HTR-8/SVneo (cell line): ENCODE data around the gene TCL1A.
"Not testable (repeated sequence)": the region's sequence is repeated elsewhere in the genome, so short reads cannot be mapped to it uniquely, and the experiment has no call there.

Experiments
- DNase-seq: peaks from one replicate; pipeline ENCODE4 v3.0.0; 2011; ENCODE audit warnings: low spot score, mixed read lengths; ENCODE audit not compliant: insufficient read length
- FAIRE-seq: peaks from 2 replicates; lab custom pipeline; 2011; peaks lifted over from hg19 to GRCh38; lab: Jason Lieb, UNC

The TCL1A gene

GRCh38 chr14:95713596-95714371, at the start of gene TCL1A:
TCL1A (minus strand) TSS chr14:95714125; CDS start chr14:95714066, 59 bp downstream.
- DNase-seq (no peak), FAIRE-seq (no peak)

DNA sequence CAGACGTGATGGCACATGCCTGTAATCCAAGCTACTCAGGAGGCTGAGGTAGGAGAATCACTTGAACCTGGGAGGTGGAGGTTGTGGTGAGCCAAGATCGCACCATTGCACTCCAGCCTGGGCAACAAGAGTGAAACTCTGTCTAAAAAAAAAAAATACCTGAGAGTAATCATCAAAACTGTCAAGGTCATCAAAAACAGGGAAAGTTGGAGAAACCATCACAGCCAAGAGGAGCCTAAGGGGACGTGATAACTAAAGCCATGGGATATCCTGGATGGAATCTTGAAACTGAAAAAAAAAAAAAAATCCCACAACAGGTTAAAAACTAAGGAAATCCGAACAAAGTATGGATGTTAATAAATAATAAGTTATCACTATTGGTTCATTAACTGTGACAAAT, 49.1 kb upstream of the TCL1A start:
- FAIRE-seq, DNase-seq: not testable (repeated sequence)

GRCh38 chr14:95761436-95761835, 47.5 kb upstream of the TCL1A start:
- no peak for FAIRE-seq
- DNase-seq: no peak

GRCh38 chr14:95760596-95760995, 46.7 kb upstream of the TCL1A start:
- FAIRE-seq: no peak

GRCh38 chr14:95759941-95760340, 46.0 kb upstream of the TCL1A start:
- FAIRE-seq (no peak), DNase-seq (no peak)

More at GRCh38 chr14:95760596-95760995, 46.7 kb upstream of the TCL1A start:
- no peak for DNase-seq

GRCh38 chr14:95758331-95758730, 44.4 kb upstream of the TCL1A start:
- DNase-seq (no peak), FAIRE-seq (no peak)

DNA sequence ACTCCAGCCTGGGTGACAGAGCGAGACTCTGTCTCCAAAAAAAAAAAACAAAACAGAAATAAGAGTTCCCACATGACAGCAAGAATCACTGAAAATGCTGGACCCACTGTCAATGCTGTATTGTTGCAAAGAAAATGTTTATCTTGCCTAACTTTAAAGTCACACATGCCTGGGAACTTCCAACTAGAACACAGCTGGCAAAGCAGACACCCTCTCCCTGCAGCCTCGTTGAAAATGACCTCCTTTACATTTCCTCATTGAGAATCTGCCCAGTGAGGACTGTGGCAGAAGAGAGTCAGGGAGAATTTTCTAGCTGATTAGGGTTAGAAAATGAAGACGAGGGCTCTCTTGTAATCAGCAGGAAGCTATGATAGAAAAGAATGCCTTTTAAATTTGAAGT, 42.8 kb upstream of the TCL1A start:
- DNase-seq: no peak
- FAIRE-seq: no peak

GRCh38 chr14:95756127-95756526, 42.2 kb upstream of the TCL1A start:
- FAIRE-seq: no peak

GRCh38 chr14:95741781-95742180, 27.9 kb upstream of the TCL1A start:
- FAIRE-seq (no peak), DNase-seq (no peak)

More at GRCh38 chr14:95756127-95756526, 42.2 kb upstream of the TCL1A start:
- no peak for DNase-seq

GRCh38 chr14:95741038-95741490, 27.1 kb upstream of the TCL1A start:
- FAIRE-seq (peak; percentile 16), DNase-seq (peak; percentile 59)

DNA sequence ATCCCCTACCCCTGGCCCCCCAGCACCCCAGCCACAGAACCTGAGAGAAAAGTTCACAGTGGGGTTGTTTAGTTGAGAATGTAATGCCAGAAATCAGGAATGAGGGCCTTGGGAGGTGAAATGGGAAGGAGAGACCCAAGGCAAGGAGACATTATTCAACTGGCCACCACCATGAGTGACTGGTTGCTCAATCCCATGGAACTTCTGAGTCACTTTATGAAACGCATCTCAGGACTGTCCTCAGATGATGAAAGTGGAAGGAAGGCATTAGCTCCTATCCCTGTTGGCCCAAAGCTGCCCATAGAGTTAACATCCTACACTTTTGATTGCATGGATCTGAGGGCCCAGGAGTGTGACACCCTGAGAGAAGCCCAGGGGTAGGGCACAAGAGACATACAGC, 25.4 kb upstream of the TCL1A start:
- no peak for DNase-seq
- no peak for FAIRE-seq

- FAIRE-seq (no peak), DNase-seq (no peak)
Observed at GRCh38 chr14:95733212-95733611, 19.3 kb upstream of the TCL1A start.

DNA sequence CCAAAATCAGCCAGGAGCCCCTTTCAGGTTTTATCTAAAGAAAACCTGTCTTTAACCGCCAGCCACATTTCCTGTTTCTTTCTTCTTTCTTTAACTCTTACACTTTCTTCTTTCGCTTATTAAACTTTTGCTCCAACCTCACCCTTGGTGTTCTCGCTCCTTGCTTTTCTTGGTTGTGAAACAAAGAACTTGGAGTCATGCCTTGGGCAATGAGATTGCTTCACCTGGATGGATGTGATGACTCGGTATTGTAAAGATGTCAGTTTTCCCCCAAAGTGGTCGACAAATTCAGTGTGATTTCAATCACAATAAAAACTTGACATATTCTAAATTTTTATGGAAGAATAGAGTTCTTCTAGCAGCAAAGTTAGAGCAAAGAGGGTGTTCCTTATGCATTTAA, 16.2 kb upstream of the TCL1A start:
- FAIRE-seq (no peak), DNase-seq (no peak)

GRCh38 chr14:95729402-95730028, 15.6 kb upstream of the TCL1A start:
- FAIRE-seq, DNase-seq: not testable (repeated sequence)

DNA sequence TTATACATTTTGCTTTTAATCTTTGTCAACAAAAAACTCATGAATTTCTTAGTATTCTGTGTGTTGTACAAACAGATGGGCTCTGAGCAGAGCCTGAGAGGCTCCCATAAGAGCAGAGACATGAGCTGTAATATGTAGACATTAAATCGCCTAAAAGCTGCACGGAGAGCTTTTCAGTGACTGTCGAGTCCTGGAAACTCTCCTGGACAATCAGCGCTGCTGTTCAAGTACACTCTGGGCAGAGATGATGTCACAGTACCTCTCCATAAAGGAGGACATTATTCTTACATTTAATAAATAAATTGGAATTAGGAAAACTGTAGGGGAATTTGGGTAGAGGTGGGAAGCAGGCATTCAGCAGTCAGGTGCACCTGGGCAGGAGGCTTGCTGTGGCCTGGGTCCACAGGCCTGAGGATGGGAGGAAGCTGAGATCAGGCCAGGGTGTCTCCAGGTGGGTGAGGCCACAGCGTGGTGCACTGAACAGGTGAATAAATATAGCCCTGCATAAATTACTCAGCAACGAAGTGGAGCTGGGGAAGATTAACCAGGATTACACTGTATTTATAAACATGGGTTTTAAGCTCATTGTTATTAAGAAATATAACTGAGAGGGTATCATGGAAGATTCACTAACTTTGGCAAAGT, 13.3 kb upstream of the TCL1A start:
- no peak for FAIRE-seq
- DNase-seq: no peak

DNA sequence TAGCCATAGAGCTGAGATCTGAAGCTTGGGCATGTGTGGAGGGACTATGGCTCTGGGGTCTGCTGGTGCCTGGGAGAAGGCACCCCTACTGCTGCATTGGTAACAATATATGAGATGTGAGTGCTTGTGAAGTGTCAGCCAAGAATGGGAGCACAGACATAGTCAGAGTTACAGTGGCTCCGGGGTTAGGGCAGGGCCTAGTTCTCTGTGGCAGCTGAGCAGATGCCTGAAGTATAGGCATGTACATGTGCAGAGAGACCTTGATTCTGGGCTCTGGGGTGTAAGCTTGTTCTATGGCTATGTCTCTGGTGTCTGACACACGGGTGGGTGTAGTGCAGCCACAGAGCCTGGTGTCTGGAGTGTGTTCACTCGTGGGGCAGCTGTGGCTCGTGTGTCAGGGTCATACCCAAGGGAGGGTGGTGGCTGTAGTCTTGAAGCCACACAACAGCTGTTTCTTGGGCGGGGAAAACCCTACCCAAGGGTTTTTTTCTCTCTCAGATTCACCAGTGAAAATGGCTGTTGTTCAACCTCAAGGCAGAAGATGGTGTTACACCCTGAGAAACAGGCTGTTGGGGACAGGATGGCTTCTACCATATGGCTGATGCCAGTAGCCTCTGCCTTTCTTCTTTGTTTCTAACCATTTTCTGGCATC, 11.9 kb upstream of the TCL1A start:
- DNase-seq: no peak
- no peak for FAIRE-seq

DNA sequence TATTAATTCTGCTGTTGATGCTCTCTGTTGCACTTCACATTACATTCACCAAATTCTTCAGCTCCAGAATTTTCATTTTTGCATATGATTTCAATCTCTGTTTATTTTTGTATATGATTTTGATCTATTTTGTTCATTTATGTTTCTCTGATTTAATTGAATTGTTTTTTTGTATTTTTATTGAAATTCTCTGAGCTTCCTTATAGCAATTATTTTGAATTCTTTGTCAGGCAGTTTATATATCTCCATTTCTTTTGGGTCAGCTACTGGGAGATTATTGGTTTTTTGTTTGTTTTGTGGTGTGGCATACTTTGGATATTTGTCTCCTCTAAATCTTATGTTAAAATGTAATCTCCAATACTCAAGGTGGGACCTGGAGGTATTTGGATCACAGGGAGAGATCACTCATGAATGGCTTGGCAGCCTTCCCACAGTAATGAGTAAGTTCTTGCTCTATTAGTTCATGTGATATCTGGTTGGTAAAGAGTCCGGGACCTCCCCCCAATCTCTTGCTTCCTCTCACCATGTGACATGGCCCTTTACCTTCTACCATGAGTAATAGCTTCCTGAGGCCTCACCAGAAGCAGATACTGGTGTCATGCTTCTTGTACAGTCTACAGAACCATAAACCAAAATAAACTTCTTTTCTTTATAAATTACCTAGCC, 8.7 kb upstream of the TCL1A start:
- DNase-seq (no peak), FAIRE-seq (no peak)

GRCh38 chr14:95712398-95712797, 1.5 kb downstream of the TCL1A start:
- FAIRE-seq (no peak), DNase-seq (no peak)

DNA sequence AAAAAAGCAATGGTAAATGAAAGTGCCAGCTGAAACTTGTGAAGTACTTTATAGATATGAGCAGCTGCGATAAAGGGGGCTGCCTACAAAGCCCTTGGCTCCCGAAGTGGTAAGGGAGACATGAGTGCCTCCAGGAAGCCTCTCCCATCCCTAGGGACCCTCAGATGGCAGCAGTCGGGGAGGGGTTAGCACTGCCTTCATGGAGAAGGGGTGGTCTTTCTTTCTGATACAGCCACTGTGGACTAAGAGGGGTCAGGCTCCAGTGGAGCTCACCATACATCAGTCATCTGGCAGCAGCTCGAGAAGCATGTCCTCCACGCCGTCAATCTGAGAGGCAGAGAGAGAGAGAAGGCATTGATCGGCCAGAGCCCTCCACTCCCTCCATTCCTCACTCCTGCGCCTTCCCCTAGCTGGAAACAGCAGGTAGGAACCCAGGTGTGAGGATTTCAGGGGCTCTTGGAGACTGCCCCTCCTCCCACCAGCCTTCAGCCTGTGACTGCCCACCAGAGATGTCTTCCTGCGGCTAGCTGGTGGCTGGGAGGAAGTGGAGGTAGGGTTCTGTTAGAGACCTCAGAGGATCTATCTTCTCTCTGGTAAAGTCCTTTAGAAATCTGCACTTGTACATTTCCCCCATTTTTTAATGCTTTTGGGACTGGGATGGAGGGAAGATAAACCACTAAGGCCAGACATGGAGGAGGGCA, 2.3 kb downstream of the TCL1A start:
- no peak for DNase-seq
- FAIRE-seq: no peak
